ENCODE results near the gene ADM5.

Gene ADM5

GRCh38 chr19:49680421-49681351 lies 8.7 kb upstream of the ADM5 start:
- Histone ChIP-seq H3K9me3 (ENCODE audit: control insufficient read depth in 1 of 2, low read length in 2 of 2) (no peaks in the 10 kb centered on the region), H3K27me3 (ENCODE audit: control insufficient read depth in 1 of 2, insufficient read depth in 2 of 2, low read length in 2 of 2) (no peaks in the 10 kb centered on the region), H3K9ac (ENCODE audit: low read depth in 1 of 2, low read length in 2 of 2) (peak overlapping the region in 1 of 2 donors; percentile 47), H3K27ac (ENCODE audit: low read depth, low read length) (no peak overlapping the region), H3K36me3 (ENCODE audit: control insufficient read depth in 1 of 2, insufficient read depth in 2 of 2, low read length in 2 of 2) (peaks cover 19 to 40% of the 10 kb centered on the region in 2 donors), H3K4me1 (ENCODE audit: control insufficient read depth in 1 of 2, insufficient read depth in 2 of 2, low read length in 2 of 2) (peaks cover 15 to 32% of the 10 kb centered on the region in 2 donors), H3K4me3 (ENCODE audit: low read depth in 1 of 2, low read length in 2 of 2) (peak overlapping the region in 1 of 2 donors; percentile 21)

DNA sequence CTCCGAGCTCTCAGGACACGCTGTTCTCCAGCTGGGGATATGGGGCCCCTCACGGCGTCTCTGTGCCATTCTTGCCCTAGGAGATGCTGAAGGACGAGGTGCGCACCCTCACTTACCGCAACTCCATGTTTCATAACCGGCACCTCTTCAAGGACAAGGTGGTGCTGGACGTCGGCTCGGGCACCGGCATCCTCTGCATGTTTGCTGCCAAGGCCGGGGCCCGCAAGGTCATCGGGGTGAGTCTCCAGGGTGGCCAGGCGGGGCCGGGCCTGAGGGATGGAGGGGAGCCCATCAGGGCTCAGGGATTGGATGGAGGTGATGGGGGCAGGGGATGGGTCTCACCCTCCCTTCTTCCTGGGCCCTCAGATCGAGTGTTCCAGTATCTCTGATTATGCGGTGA lies 7.6 kb upstream of the ADM5 start:
- Histone ChIP-seq H3K4me3 (ENCODE audit: low read depth in 1 of 2, low read length in 2 of 2) (no peak overlapping the region), H3K9ac (ENCODE audit: low read depth in 1 of 2, low read length in 2 of 2) (no peak overlapping the region), H3K27me3 (ENCODE audit: control insufficient read depth in 1 of 2, insufficient read depth in 2 of 2, low read length in 2 of 2) (no peaks in the 10 kb centered on the region), H3K9me3 (ENCODE audit: control insufficient read depth in 1 of 2, low read length in 2 of 2) (no peaks in the 10 kb centered on the region), H3K36me3 (ENCODE audit: control insufficient read depth in 1 of 2, insufficient read depth in 2 of 2, low read length in 2 of 2) (peaks cover 23 to 48% of the 10 kb centered on the region in 2 donors), H3K4me1 (ENCODE audit: control insufficient read depth in 1 of 2, insufficient read depth in 2 of 2, low read length in 2 of 2) (peaks cover 15 to 29% of the 10 kb centered on the region in 2 donors), H3K27ac (ENCODE audit: low read depth, low read length) (no peak overlapping the region)

DNA sequence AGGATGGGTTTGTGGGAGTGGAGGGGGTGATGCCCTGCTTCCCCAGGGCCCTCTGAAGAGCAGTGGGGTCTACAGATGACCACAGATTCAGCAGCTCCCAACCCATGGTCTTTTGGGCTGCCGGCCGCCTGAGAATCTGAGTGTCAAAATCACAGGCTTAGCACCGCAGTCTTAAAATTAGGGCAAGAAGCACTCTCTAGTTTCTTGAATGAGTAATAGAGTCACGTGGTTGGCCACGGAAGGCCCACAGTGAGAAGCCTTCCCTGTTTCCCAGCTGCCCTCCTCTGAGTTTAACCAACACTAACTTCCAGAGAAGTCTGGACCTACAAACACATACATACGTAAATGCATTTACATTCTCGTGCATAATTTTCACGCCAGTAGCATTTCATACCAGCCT lies 7.1 kb upstream of the ADM5 start:
- Histone ChIP-seq H3K27me3 (ENCODE audit: control insufficient read depth in 1 of 2, insufficient read depth in 2 of 2, low read length in 2 of 2) (no peaks in the 10 kb centered on the region), H3K4me3 (ENCODE audit: low read depth in 1 of 2, low read length in 2 of 2) (no peak overlapping the region), H3K27ac (ENCODE audit: low read depth, low read length) (no peak overlapping the region), H3K36me3 (ENCODE audit: control insufficient read depth in 1 of 2, insufficient read depth in 2 of 2, low read length in 2 of 2) (peaks cover 23 to 51% of the 10 kb centered on the region in 2 donors), H3K9me3 (ENCODE audit: control insufficient read depth in 1 of 2, low read length in 2 of 2) (no peaks in the 10 kb centered on the region), H3K9ac (ENCODE audit: low read depth in 1 of 2, low read length in 2 of 2) (no peak overlapping the region), H3K4me1 (ENCODE audit: control insufficient read depth in 1 of 2, insufficient read depth in 2 of 2, low read length in 2 of 2) (peaks cover 15 to 29% of the 10 kb centered on the region in 2 donors)

- H3K27ac ChIP-seq (ENCODE audit: low read depth, low read length): no peak overlapping the region
- H3K4me3 ChIP-seq (ENCODE audit: low read depth in 1 of 2, low read length in 2 of 2): no peak overlapping the region
- peaks cover 8 to 20% of the 10 kb centered on the region in 2 donors for H3K4me1 ChIP-seq (ENCODE audit: control insufficient read depth in 1 of 2, insufficient read depth in 2 of 2, low read length in 2 of 2)
- H3K27me3 ChIP-seq (ENCODE audit: control insufficient read depth in 1 of 2, insufficient read depth in 2 of 2, low read length in 2 of 2): no peaks in the 10 kb centered on the region
- H3K9ac ChIP-seq (ENCODE audit: low read depth in 1 of 2, low read length in 2 of 2): no peak overlapping the region
- H3K9me3 ChIP-seq (ENCODE audit: control insufficient read depth in 1 of 2, low read length in 2 of 2): no peaks in the 10 kb centered on the region
- H3K36me3 ChIP-seq (ENCODE audit: control insufficient read depth in 1 of 2, insufficient read depth in 2 of 2, low read length in 2 of 2): peaks cover 23 to 56% of the 10 kb centered on the region in 2 donors
Measured at GRCh38 chr19:49683814-49684250, 5.6 kb upstream of the ADM5 start.

DNA sequence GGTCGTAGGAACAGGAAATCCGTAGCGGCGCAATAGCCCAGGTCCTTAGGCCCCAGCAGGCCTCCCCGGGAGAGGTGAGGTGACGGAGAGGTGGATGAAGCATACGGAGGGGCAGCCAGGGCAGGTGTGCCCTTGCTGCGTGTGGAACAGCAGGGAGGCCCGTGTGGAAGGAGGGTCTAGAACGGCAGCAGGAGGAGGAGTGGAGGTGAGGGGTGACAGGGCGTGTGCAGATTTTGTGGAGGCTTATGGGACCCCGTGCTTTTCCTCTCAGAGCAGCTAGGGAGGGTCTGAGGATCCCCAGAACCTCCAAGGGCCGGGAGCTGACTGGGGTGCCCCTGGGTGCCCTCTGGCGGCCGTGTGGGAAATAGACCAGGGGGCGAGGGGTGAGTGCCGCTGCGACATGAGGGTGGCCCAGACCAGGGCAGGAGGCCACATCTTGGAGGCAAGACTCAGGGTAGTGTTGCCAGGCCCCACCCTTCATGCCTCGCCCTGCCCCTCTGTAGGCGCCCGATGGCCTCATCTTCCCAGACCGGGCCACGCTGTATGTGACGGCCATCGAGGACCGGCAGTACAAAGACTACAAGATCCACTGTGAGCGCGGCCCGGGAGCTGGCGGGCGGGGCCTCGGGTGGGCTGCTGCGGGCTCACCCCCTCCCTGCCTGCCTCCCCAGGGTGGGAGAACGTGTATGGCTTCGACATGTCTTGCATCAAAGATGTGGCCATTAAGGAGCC lies 5.0 kb upstream of the ADM5 start:
- H3K4me1 ChIP-seq (ENCODE audit: control insufficient read depth in 1 of 2, insufficient read depth in 2 of 2, low read length in 2 of 2): peaks cover 9 to 22% of the 10 kb centered on the region in 2 donors

GRCh38 chr19:49684983-49685553 lies 4.3 kb upstream of the ADM5 start:
- peaks cover 14 to 22% of the 10 kb centered on the region in 2 donors for H3K4me1 ChIP-seq (ENCODE audit: control insufficient read depth in 1 of 2, insufficient read depth in 2 of 2, low read length in 2 of 2)
- peaks cover 0 to 8% of the 10 kb centered on the region in 2 donors for H3K27me3 ChIP-seq (ENCODE audit: control insufficient read depth in 1 of 2, insufficient read depth in 2 of 2, low read length in 2 of 2)
- H3K4me3 ChIP-seq (ENCODE audit: low read depth in 1 of 2, low read length in 2 of 2): no peak overlapping the region
- no peak overlapping the region for H3K9ac ChIP-seq (ENCODE audit: low read depth in 1 of 2, low read length in 2 of 2)
- H3K27ac ChIP-seq (ENCODE audit: low read depth, low read length): no peak overlapping the region
- H3K9me3 ChIP-seq (ENCODE audit: control insufficient read depth in 1 of 2, low read length in 2 of 2): no peaks in the 10 kb centered on the region
- peaks cover 23 to 56% of the 10 kb centered on the region in 2 donors for H3K36me3 ChIP-seq (ENCODE audit: control insufficient read depth in 1 of 2, insufficient read depth in 2 of 2, low read length in 2 of 2)

More for the DNA sequence above, 5.0 kb upstream of the ADM5 start:
- no peak overlapping the region for H3K9ac ChIP-seq (ENCODE audit: low read depth in 1 of 2, low read length in 2 of 2)
- H3K27me3 ChIP-seq (ENCODE audit: control insufficient read depth in 1 of 2, insufficient read depth in 2 of 2, low read length in 2 of 2): peaks cover 0 to 1% of the 10 kb centered on the region in 2 donors
- no peak overlapping the region for H3K4me3 ChIP-seq (ENCODE audit: low read depth in 1 of 2, low read length in 2 of 2)
- no peaks in the 10 kb centered on the region for H3K9me3 ChIP-seq (ENCODE audit: control insufficient read depth in 1 of 2, low read length in 2 of 2)
- H3K27ac ChIP-seq (ENCODE audit: low read depth, low read length): no peak overlapping the region
- H3K36me3 ChIP-seq (ENCODE audit: control insufficient read depth in 1 of 2, insufficient read depth in 2 of 2, low read length in 2 of 2): peaks cover 23 to 56% of the 10 kb centered on the region in 2 donors

GRCh38 chr19:49685845-49686332 lies 3.5 kb upstream of the ADM5 start:
- Histone ChIP-seq H3K27ac (ENCODE audit: low read depth, low read length) (no peak overlapping the region), H3K9ac (ENCODE audit: low read depth in 1 of 2, low read length in 2 of 2) (no peak overlapping the region), H3K27me3 (ENCODE audit: control insufficient read depth in 1 of 2, insufficient read depth in 2 of 2, low read length in 2 of 2) (peaks cover 5 to 16% of the 10 kb centered on the region in 2 donors), H3K36me3 (ENCODE audit: control insufficient read depth in 1 of 2, insufficient read depth in 2 of 2, low read length in 2 of 2) (peaks cover 23 to 53% of the 10 kb centered on the region in 2 donors), H3K4me3 (ENCODE audit: low read depth in 1 of 2, low read length in 2 of 2) (no peak overlapping the region), H3K4me1 (ENCODE audit: control insufficient read depth in 1 of 2, insufficient read depth in 2 of 2, low read length in 2 of 2) (peaks cover 15 to 22% of the 10 kb centered on the region in 2 donors), H3K9me3 (ENCODE audit: control insufficient read depth in 1 of 2, low read length in 2 of 2) (no peaks in the 10 kb centered on the region)

DNA sequence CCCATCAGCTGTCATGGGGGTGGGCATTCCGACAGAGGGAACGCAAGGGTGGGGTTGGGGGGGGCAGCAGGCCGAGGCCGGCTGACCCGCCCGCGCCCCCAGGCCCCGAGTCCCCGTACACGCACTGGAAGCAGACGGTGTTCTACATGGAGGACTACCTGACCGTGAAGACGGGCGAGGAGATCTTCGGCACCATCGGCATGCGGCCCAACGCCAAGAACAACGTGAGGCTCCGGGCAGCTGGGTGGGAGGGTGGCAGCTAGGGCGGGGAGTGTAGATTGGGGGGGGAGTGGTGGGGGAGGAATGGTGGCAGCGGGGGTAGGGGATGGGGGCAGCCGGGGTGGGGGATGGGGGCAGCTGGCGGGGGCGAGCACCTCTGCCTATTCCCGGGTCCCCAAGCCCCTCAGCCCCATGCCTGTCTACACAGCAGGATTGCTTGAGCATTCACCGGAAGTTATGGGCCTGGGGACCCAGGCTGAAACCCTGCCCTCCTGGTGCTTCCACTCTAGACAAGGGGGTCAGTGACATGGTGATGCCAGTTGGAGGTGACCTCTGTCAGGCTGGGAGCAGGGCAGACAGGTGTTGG lies 2.8 kb upstream of the ADM5 start:
- H3K4me3 ChIP-seq (ENCODE audit: low read depth in 1 of 2, low read length in 2 of 2): no peak overlapping the region
- peaks cover 11 to 23% of the 10 kb centered on the region in 2 donors for H3K27me3 ChIP-seq (ENCODE audit: control insufficient read depth in 1 of 2, insufficient read depth in 2 of 2, low read length in 2 of 2)
- no peak overlapping the region for H3K9ac ChIP-seq (ENCODE audit: low read depth in 1 of 2, low read length in 2 of 2)
- H3K27ac ChIP-seq (ENCODE audit: low read depth, low read length): no peak overlapping the region
- peaks cover 15 to 27% of the 10 kb centered on the region in 2 donors for H3K4me1 ChIP-seq (ENCODE audit: control insufficient read depth in 1 of 2, insufficient read depth in 2 of 2, low read length in 2 of 2)
- peaks cover 23 to 50% of the 10 kb centered on the region in 2 donors for H3K36me3 ChIP-seq (ENCODE audit: control insufficient read depth in 1 of 2, insufficient read depth in 2 of 2, low read length in 2 of 2)
- no peaks in the 10 kb centered on the region for H3K9me3 ChIP-seq (ENCODE audit: control insufficient read depth in 1 of 2, low read length in 2 of 2)

DNA sequence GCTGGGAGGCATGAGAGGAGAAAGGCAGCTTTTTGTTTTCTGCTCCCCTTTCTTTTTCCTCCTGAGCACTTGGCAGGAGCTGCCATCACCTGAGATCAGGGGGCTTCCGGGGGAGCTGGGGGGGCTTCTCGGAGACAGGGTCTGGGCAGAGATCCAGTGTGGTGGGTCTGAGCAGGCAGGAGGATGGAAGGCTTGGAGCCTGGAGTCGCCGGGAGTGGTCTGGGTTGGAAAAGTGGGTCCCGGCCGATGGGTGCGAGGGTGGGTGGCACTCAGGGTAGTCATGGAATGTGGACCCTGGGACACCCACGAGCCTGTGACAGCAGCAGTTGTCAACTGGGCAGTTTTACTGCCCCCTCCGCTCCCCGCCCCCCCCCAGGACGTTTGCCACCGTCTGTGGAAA lies 2.2 kb upstream of the ADM5 start:
- H3K9me3 ChIP-seq (ENCODE audit: control insufficient read depth in 1 of 2, low read length in 2 of 2): no peaks in the 10 kb centered on the region
- H3K27ac ChIP-seq (ENCODE audit: low read depth, low read length): no peak overlapping the region
- H3K4me1 ChIP-seq (ENCODE audit: control insufficient read depth in 1 of 2, insufficient read depth in 2 of 2, low read length in 2 of 2): peaks cover 15 to 27% of the 10 kb centered on the region in 2 donors
- peaks cover 11 to 24% of the 10 kb centered on the region in 2 donors for H3K27me3 ChIP-seq (ENCODE audit: control insufficient read depth in 1 of 2, insufficient read depth in 2 of 2, low read length in 2 of 2)
- H3K9ac ChIP-seq (ENCODE audit: low read depth in 1 of 2, low read length in 2 of 2): no peak overlapping the region
- no peak overlapping the region for H3K4me3 ChIP-seq (ENCODE audit: low read depth in 1 of 2, low read length in 2 of 2)
- peaks cover 19 to 45% of the 10 kb centered on the region in 2 donors for H3K36me3 ChIP-seq (ENCODE audit: control insufficient read depth in 1 of 2, insufficient read depth in 2 of 2, low read length in 2 of 2)

Data from duodenal mucosa (tissue), 2 donors.